NT2/D1 (cell line): ENCODE data around the gene DLAT.
A peak's percentile ranks its signal among the peaks of the same experiment; 100 is the strongest.

Experiments
- DNase-seq: peaks from one replicate; pipeline ENCODE4 v3.0.0-alpha.2; 2011; ENCODE audit warnings: low read depth, low spot score
- H3K27me3 ChIP-seq: 2 replicates; pipeline ENCODE4 v1.6.0; 2011; ENCODE audit warnings: mild to moderate bottlenecking; ENCODE audit not compliant: insufficient read length, insufficient read depth
- H3K36me3 ChIP-seq: 2 replicates; pipeline ENCODE4 v1.6.1; 2011; ENCODE audit warnings: mild to moderate bottlenecking, low read length, mixed read lengths; ENCODE audit not compliant: insufficient read depth, insufficient read length
- H3K4me1 ChIP-seq: 2 replicates; pipeline ENCODE4 v1.5.1; 2011; ENCODE audit not compliant: insufficient read depth, insufficient read length
- H3K4me3 ChIP-seq: 2 replicates; pipeline ENCODE4 v1.5.1; 2011; ENCODE audit warnings: low read depth; ENCODE audit not compliant: insufficient read length
- H3K9ac ChIP-seq: 2 replicates; pipeline ENCODE4 v1.6.0; 2011; ENCODE audit warnings: low read depth; ENCODE audit not compliant: insufficient read length
- H3K9me3 ChIP-seq: 2 replicates; pipeline ENCODE4 v1.5.1; 2011; ENCODE audit warnings: mild to moderate bottlenecking, low read length; ENCODE audit not compliant: insufficient read depth
- SUZ12 ChIP-seq: IDR thresholded peaks from 2 replicates; pipeline ENCODE4 v1.6.1; 2011; ENCODE audit not compliant: insufficient read length, insufficient read depth; ENCODE audit errors: extremely low read depth
- YY1 ChIP-seq: IDR thresholded peaks from 2 replicates; pipeline ENCODE4 v1.6.1; 2011; ENCODE audit not compliant: insufficient read length, insufficient read depth
- ZNF274 ChIP-seq: IDR thresholded peaks from 2 replicates; pipeline ENCODE4 v1.6.1; 2011; ENCODE audit warnings: mild to moderate bottlenecking, low read depth, low read length

DLAT gene

GRCh38 chr11:112058103-112058502 is 32.9 kb downstream of the DLAT start:
- H3K9me3 ChIP-seq, result no peaks in the 10 kb centered on the region
- H3K4me1 ChIP-seq, result no peaks in the 10 kb centered on the region
- DNase-seq, result no peak
- peaks cover 62% of the 10 kb centered on the region for H3K36me3 ChIP-seq
- no peaks in the 10 kb centered on the region for H3K27me3 ChIP-seq
- H3K9ac ChIP-seq, result no peak overlapping the region
- H3K4me3 ChIP-seq, result no peak overlapping the region
- no peak for TF ChIP-seq YY1
- no peak for TF ChIP-seq ZNF274

DNA sequence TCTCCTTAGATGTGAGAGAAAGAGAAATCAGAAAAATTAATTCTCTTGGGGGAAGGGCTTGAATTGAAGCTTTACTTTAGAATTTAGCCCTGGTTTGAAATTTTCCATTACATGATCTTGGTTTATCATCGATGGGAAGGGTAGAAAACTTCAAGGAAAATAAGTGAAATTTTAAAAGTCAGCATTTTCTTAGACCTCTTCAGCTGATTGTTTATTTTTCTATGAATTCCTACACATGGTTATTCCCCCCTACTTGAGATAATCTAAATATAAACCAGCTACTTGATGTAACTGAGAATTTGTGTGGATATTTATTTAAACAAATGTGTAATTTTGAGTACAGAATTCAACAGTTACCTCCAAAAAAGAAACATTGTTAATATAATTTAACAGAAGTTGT is 37.7 kb downstream of the DLAT start:
- Histone ChIP-seq H3K36me3 (peaks cover 49% of the 10 kb centered on the region), H3K27me3 (no peaks in the 10 kb centered on the region)

DNA sequence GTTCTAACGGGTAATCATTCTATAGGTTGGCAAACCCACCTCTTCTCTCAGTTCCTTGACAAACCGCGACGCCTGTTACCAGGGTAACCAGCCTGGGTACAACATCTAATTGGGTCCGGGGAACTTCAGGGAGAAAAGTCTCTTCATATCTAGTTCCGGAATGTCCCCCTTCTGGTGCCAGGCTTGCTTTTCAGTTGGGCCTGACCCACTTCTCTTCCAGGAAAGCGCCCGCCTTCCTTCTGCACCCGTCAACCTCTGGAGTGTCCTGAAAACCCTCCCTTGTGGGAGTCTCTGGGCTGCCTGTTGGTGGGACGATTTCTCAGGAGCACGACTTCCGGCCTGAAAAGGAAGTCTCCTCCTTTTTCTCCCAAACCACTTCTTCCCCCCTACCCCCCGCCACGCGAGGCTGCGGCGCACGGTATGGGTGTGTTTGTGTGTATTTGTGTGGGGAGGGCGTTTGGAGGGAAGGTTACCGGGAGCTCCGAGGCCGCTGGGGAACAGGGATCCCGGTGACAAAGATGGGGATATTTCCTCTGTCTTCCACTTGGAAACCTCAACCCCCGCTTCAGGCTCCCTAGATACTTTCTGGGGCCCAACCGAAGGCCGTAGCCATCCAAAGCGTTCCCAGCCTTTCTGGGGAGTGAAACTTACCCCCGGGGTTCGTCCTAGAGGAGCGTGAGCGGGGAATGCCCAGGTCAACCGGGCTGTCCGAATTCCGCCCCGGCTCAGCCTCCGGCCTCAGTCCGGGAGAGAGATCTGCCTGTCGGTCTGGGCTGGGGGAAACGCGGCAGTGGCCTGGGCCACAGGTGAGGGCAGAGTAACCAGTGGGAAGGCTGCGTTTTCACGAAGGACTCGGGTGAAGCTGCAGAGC is 49.0 kb downstream of the DLAT start, which contains the start of the genes NKAPD1 and PIH1D2:
Gene NKAPD1, plus strand, starts transcription at position 359 of the 871 bp plus-strand sequence. CDS start 1,276 bp downstream, outside the sequence.
Gene PIH1D2, minus strand, starts transcription at position 77 of the 871 bp plus-strand sequence. CDS start 843 bp downstream, outside the sequence.
- DNase-seq, result peak; percentile 75
- Histone ChIP-seq H3K36me3 (peaks cover 29% of the 10 kb centered on the region), H3K4me3 (peak within 1 kb of the TSS; percentile 94), H3K9ac (peak within 1 kb of the TSS; percentile 90), H3K27me3 (no peaks in the 10 kb centered on the region), H3K9me3 (no peaks in the 10 kb centered on the region), H3K4me1 (no peaks in the 10 kb centered on the region)
- TF ChIP-seq ZNF274, result no peak
- TF ChIP-seq YY1, result no peak
- no peak for TF ChIP-seq SUZ12

More for the DNA sequence above, 37.7 kb downstream of the DLAT start:
- no peak overlapping the region for H3K9ac ChIP-seq
- H3K9me3 ChIP-seq, result no peaks in the 10 kb centered on the region
- no peak overlapping the region for H3K4me3 ChIP-seq
- TF ChIP-seq YY1 (no peak), ZNF274 (no peak), SUZ12 (no peak)
- DNase-seq, result no peak
- no peaks in the 10 kb centered on the region for H3K4me1 ChIP-seq

- Histone ChIP-seq H3K36me3 (peaks cover 61% of the 10 kb centered on the region), H3K9ac (no peak overlapping the region)
- DNase-seq, result no peak
These were observed 57.5 kb downstream of the DLAT start for GRCh38 chr11:112082729-112083128.

DNA sequence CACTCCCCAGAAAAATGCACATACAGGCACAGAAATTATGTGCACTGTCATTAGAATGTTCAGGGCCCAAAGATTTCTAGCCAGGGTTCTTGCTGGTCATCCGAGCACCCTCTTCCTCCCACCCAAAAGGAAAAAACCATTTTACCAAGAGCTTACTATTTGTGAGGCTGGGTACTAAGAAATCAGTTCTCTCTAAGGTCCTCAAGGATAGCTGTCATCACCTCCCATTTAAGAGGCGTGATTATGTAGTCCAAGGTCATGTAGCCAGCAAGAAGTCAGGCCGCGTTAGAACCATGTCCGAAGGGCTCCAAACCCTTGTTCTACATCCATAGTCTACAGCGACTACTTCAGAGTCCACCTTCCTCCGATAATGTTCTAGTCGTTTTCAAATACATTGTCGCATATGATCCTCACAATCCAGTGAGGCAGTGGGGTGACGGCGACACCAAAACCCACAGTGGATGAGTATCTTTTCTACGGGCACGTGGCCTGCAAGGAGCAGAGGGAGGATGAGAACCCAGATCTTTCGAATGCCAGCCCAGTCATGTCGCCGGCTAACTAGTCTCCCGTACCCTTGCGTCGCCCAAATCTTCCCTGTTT is 60.7 kb downstream of the DLAT start:
- Histone ChIP-seq H3K9ac (peak overlapping the region; percentile 98), H3K4me3 (peak overlapping the region; percentile 98), H3K4me1 (peaks cover 2% of the 10 kb centered on the region), H3K27me3 (no peaks in the 10 kb centered on the region), H3K9me3 (no peaks in the 10 kb centered on the region), H3K36me3 (peaks cover 62% of the 10 kb centered on the region)
- DNase-seq, result no peak
- TF ChIP-seq SUZ12 (no peak), ZNF274 (no peak), YY1 (no peak)

More at GRCh38 chr11:112082729-112083128, 57.5 kb downstream of the DLAT start:
- Histone ChIP-seq H3K27me3 (no peaks in the 10 kb centered on the region), H3K9me3 (no peaks in the 10 kb centered on the region), H3K4me3 (no peak overlapping the region), H3K4me1 (peaks cover 1% of the 10 kb centered on the region)
- TF ChIP-seq YY1 (no peak), SUZ12 (no peak), ZNF274 (no peak)

DNA sequence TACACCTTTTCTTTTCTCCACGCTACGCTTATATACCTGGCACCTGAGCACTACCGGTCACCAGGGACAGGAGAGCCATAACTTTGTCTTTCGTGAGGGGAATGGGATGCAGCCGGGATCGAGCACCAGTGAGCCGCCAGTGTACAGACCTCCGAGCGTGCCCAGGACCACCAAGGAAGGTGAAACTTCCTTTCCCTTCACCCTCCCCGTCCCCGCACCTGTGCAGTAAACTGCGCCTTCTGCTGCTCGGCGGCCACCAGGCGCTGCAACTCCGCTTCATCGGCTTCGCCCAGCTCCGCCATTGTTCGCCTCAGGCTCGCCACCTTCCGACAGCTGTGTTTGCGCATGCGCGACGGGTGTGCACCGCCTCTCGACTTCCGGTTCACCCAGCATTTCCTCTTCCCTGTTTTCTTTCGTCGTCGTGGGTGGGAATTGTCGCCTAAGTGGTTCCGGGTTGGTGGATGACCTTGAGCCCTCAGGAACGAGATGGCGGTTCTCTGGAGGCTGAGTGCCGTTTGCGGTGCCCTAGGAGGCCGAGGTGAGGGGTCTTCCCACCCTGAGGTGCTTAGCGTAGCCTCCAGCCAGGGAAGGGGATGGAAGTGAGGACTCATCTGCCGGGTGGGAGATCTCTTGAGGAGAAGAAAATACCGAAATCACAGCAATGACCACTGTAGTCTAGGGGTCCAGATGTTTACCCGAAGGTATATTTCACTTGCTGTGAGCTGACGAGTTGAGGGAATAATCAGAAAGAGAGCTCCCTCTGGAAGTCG is 61.4 kb downstream of the DLAT start, which contains the start of the genes SDHD and TIMM8B:
Gene SDHD, plus strand, starts transcription at position 452 of the 770 bp plus-strand sequence. Its CDS starts 35 bp downstream, at position 487.
Gene TIMM8B, minus strand, starts transcription at position 335 of the 770 bp plus-strand sequence. Its CDS starts 33 bp downstream, at position 302.
- H3K9me3 ChIP-seq, result no peaks in the 10 kb centered on the region
- peak within 1 kb of the TSS; percentile 98 for H3K4me3 ChIP-seq
- peaks cover 66% of the 10 kb centered on the region for H3K36me3 ChIP-seq
- peak; percentile 94 for DNase-seq
- peak; percentile 77 for TF ChIP-seq YY1
- TF ChIP-seq ZNF274, result no peak
- H3K4me1 ChIP-seq, result peaks cover 2% of the 10 kb centered on the region
- H3K9ac ChIP-seq, result peak within 1 kb of the TSS; percentile 98
- no peaks in the 10 kb centered on the region for H3K27me3 ChIP-seq
